ENCODE results near the gene RBL1.
"Not testable (repeated sequence)": the region's sequence is repeated elsewhere in the genome, so short reads cannot be mapped to it uniquely, and the experiment has no call there.

RBL1 gene

GRCh38 chr20:37075932-37076685 lies 19.7 kb downstream of the RBL1 start (continued):
- no peak for TF ChIP-seq ZSCAN5A (tag by site-specific recombination; IDR thresholded peaks at IDR 0.05)
- no peak for TF ChIP-seq ZNF777 (tag by site-specific recombination; IDR thresholded peaks at IDR 0.05; ENCODE audit: borderline replicate concordance)
- TF ChIP-seq ZNF266 (tag by site-specific recombination; IDR thresholded peaks at IDR 0.05; ENCODE audit: low read depth) = no peak
- no peak for TF ChIP-seq ZNF701 (tag by site-specific recombination; IDR thresholded peaks at IDR 0.05)
- TF ChIP-seq ZNF623 (tag by site-specific recombination; IDR thresholded peaks at IDR 0.05) = no peak

DNA sequence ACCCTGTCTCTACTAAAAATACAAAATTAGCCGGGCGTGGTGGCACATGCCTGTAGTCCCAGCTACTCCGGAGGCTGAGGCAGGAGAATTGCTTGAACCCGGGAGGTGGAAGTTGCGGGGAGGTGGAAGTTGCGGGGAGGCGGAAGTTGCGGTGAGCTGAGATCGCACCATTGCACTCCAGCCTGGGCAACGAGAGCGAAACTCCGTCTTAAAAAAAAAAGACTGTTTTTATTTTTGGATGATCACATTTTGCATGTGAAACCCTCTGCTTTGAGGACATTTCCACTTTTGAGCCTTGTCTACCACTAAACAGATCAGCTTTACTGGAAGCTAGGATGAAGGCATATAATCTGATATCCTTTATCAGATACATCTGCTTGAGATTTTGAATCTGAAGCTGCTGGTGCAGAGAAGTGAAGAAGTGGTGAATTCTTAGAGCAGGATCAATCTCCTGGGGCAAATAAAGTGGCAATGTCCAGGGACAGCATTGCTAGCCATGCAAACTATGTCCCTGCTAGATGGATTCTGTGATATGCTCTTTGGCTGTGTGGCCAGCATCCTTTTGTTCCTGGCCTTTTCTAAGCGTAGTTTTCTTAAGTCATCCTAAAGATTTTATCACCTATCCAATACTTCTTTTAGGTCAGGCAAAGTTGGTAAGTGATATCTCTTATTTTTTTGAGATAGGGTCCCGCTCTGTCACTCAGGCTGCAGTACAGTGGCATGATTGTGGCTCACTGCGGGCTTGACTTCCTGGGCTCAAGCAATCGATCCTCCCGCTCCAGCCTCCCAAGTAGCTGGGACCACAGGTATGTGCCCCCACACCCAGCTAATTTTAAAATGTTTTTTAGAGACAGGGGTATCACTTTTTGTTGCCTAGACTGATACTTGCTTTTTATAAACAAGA lies 23.3 kb downstream of the RBL1 start:
- POLR2A ChIA-PET = interaction anchor here (0.6 kb wide), 1 partner anchor 21 kb away, joined by 3 read pairs; no protein-coding TSS in a partner anchor
- TF ChIP-seq ZNF155 (tag by site-specific recombination; IDR thresholded peaks at IDR 0.05) (no peak), GLIS2 (tag by site-specific recombination; IDR thresholded peaks at IDR 0.05) (no peak), SETDB1 (IDR thresholded peaks at IDR 0.05; ENCODE audit: insufficient read length, low read length) (no peak), ZNF514 (tag by site-specific recombination; IDR thresholded peaks at IDR 0.05) (no peak), ZNF830 (tag by site-specific recombination; IDR thresholded peaks at IDR 0.05; ENCODE audit: low read depth) (no peak), ZNF23 (tag by site-specific recombination; IDR thresholded peaks at IDR 0.05; ENCODE audit: borderline replicate concordance) (no peak), ZNF10 (tag by site-specific recombination; IDR thresholded peaks at IDR 0.05) (no peak), ZBTB17 (tag by site-specific recombination; IDR thresholded peaks at IDR 0.05) (no peak), ZBTB7A (tag by site-specific recombination; IDR thresholded peaks at IDR 0.05; ENCODE audit: low read depth) (no peak), ZNF544 (tag by site-specific recombination; IDR thresholded peaks at IDR 0.05) (no peak)
- no peaks in the 10 kb centered on the region for H3K4me1 ChIP-seq (ENCODE audit: control insufficient read depth, insufficient read depth, low read length)
- H3K36me3 ChIP-seq (ENCODE audit: control insufficient read depth in 2 of 2, insufficient read depth in 1 of 2, low read length in 2 of 2) = peaks cover 3 to 14% of the 10 kb centered on the region in 2 experiments; a peak in 2 of 3 replicates
- CTCF ChIA-PET = interaction anchor here (0.6 to 1.0 kb wide), 2 partner anchors 20 to 50 kb away, joined by 3 read pairs; no protein-coding TSS in a partner anchor
- H3K9me3 ChIP-seq (ENCODE audit: control insufficient read depth, insufficient read depth, low read depth, low read length) = no peaks in the 10 kb centered on the region; the same call in 1 of the 2 replicates
- H3K27ac ChIP-seq (ENCODE audit: extremely low read depth, low read depth, low read length) = no peak overlapping the region
- H3K4me3 ChIP-seq (ENCODE audit: low read depth, low read length) = no peak overlapping the region

- ChIA-PET POLR2A (interaction anchor here (0.6 kb wide), 1 partner anchor 22 kb away, joined by 3 read pairs; no protein-coding TSS in a partner anchor), CTCF (interaction anchor here (0.7 kb wide), 1 partner anchor 50 kb away, joined by 3 read pairs; no protein-coding TSS in a partner anchor)
- H3K4me3 ChIP-seq (ENCODE audit: low read depth, low read length) = no peak overlapping the region
- H3K4me1 ChIP-seq (ENCODE audit: control insufficient read depth, insufficient read depth, low read length) = no peaks in the 10 kb centered on the region
- H3K27ac ChIP-seq (ENCODE audit: extremely low read depth, low read depth, low read length) = 0 out of 2 replicates have a peak overlapping the region, but pooled peaks have one; percentile 16
- H3K36me3 ChIP-seq (ENCODE audit: control insufficient read depth in 2 of 2, insufficient read depth in 1 of 2, low read length in 2 of 2) = peaks cover 3 to 21% of the 10 kb centered on the region in 2 experiments
- TF ChIP-seq OSR2 (tag by site-specific recombination; IDR thresholded peaks at IDR 0.05) (peak; percentile 40; the same call in 1 of the 2 replicates), ZBTB7A (tag by site-specific recombination; IDR thresholded peaks at IDR 0.05; ENCODE audit: low read depth) (no peak)
- no peaks in the 10 kb centered on the region; the same call in 1 of the 2 replicates for H3K9me3 ChIP-seq (ENCODE audit: control insufficient read depth, insufficient read depth, low read depth, low read length)
Observed at GRCh38 chr20:37071481-37071911, 24.3 kb downstream of the RBL1 start.

GRCh38 chr20:37069563-37069962 lies 26.2 kb downstream of the RBL1 start:
- H3K4me3 ChIP-seq (ENCODE audit: low read depth, low read length); CTCF ChIA-PET; H3K27ac ChIP-seq (ENCODE audit: extremely low read depth, low read depth, low read length); H3K4me1 ChIP-seq (ENCODE audit: control insufficient read depth, insufficient read depth, low read length); H3K9me3 ChIP-seq (ENCODE audit: control insufficient read depth, insufficient read depth, low read depth, low read length); POLR2A ChIA-PET: not testable (repeated sequence)
- H3K36me3 ChIP-seq (ENCODE audit: control insufficient read depth in 2 of 2, insufficient read depth in 1 of 2, low read length in 2 of 2) = peaks cover 14 to 34% of the 10 kb centered on the region in 2 experiments

Data from HEK293 (cell line).